Uterus (tissue), 2 donors: ENCODE data around the gene DSE.

Experiments
- CTCF ChIP-seq, 4 experiments: fragments of 200-600 bp in 2 of 4; fragments of 450-650 bp in 2 of 4; sonication (generic) in 2 of 4; IDR thresholded peaks; one replicate each; pipeline ENCODE4 v1.5.1; 2016 to 2019; ENCODE audit warnings: antibody characterized with exemption in 4 of 4, mild to moderate bottlenecking in 2 of 4, moderate library complexity in 1 of 4
- POLR2A ChIP-seq, 2 donors: fragments of 450-650 bp; IDR thresholded peaks; one replicate each; pipeline ENCODE4 v1.6.1; 2016; ENCODE audit warnings: antibody characterized with exemption in 2 of 2, mild to moderate bottlenecking in 1 of 2, moderate library complexity in 1 of 2

GRCh38 chr6:116409756-116410155 is 39.0 kb downstream of the DSE start:
- TF ChIP-seq CTCF (IDR thresholded peaks at IDR 0.05) (no peak), POLR2A (IDR thresholded peaks at IDR 0.05) (no peak)
